Subcutaneous adipose tissue (tissue), 4 donors: ENCODE results near the gene SLC10A7. TPM values are rescaled to one million over a fixed set of nuclear protein-coding genes. Genes with fewer than 3 reads are reported as not detected.

Experiments used
- total RNA-seq, 4 donors: library from RNA; depleted of rRNA; stranded (reverse); fragments of >200 nt; gene quantifications; one replicate each; pipeline ENCODE4 v1.1.0, GENCODE V29; 2016
- TF ChIP-seq, protein P1 (sequence below): fragments of 450-650 bp; IDR thresholded peaks from one replicate; pipeline ENCODE4 v1.5.1; 2016; ENCODE audit warnings: low read depth, mild to moderate bottlenecking, control low read depth, antibody characterized with exemption, moderate library complexity

The SLC10A7 gene
- total RNA-seq, 4 donors from 2014 or later, result 10.2 to 18.1 (median 12.9) TPM

DNA sequence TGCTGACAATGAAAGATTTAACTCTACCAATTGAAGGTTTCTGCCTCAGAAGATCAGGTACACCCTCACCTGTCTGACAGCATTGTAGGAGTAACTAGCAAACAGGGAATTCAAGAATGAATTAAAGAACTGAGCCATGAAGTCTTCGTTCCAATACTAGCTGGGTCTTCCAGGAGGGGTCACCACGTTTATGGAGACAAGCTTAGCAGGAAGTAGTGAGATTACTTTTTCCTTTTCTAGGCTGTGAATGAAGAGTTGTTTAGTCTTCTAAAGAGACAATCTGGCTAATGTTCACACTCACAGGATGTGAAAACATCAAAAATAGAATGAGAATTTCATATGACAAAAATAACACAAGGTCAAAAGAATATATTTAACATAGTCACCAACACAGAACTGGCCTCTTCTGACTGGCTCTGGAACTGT, 252.5 kb downstream of the SLC10A7 start:
- TF ChIP-seq, protein P1, sequence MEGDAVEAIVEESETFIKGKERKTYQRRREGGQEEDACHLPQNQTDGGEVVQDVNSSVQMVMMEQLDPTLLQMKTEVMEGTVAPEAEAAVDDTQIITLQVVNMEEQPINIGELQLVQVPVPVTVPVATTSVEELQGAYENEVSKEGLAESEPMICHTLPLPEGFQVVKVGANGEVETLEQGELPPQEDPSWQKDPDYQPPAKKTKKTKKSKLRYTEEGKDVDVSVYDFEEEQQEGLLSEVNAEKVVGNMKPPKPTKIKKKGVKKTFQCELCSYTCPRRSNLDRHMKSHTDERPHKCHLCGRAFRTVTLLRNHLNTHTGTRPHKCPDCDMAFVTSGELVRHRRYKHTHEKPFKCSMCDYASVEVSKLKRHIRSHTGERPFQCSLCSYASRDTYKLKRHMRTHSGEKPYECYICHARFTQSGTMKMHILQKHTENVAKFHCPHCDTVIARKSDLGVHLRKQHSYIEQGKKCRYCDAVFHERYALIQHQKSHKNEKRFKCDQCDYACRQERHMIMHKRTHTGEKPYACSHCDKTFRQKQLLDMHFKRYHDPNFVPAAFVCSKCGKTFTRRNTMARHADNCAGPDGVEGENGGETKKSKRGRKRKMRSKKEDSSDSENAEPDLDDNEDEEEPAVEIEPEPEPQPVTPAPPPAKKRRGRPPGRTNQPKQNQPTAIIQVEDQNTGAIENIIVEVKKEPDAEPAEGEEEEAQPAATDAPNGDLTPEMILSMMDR, result no peak

GRCh38 chr4:146267826-146268225, 253.9 kb downstream of the SLC10A7 start:
- TF ChIP-seq, protein P1, result no peak

- TF ChIP-seq, protein P1, result no peak
Observed at GRCh38 chr4:146265950-146266490, 255.7 kb downstream of the SLC10A7 start.

DNA sequence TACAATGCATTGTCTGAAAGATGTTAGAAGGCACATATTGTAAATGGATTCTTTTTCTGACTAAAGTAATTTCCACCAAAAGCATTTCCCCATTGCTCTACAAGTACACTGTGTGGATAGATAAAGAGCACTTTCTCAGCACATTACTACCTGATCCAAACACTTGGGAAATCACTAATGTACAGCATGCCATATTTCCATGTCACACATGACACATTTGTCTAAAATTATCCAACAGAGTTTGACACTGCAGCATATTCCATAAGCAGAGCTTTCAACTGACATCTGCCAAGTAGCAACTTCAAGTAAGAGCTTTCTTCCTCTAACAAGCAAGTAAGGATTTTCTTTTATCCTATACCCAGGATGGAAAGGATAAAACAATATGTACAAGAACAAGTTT, 257.9 kb downstream of the SLC10A7 start:
- TF ChIP-seq, protein P1, result no peak

GRCh38 chr4:146261041-146261440, 260.7 kb downstream of the SLC10A7 start:
- TF ChIP-seq, protein P1, result no peak

DNA sequence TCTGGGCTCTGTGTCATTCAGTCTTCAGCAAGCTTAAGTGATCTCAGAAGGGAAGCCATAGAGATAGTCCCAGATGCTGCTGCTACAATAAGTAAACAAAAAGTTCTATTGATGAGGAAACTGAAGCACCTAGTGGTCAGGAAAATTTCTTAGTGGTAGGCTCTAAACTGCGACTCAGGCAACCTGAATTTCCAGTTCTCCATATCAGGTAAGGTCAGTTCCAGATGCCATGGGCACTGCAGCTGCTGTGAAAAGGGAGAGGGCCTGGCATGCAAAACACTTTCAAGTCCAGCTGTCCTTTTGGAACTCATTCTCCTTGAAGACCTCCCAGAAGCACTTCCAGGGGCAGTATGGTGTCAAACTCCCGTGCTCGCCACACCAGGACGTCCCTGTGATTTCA, 261.2 kb downstream of the SLC10A7 start:
- TF ChIP-seq, protein P1, result no peak

GRCh38 chr4:146257511-146257910, 264.2 kb downstream of the SLC10A7 start:
- TF ChIP-seq, protein P1, result no peak
